Adrenal gland (tissue), 5 donors: ENCODE measurements around the gene PHF2.

Source experiments
- POLR2A ChIP-seq, 2 donors: fragments of 450-650 bp; IDR thresholded peaks; one replicate each; pipeline ENCODE4 v1.6.1; 2017; ENCODE audit warnings: antibody characterized with exemption in 2 of 2, mild to moderate bottlenecking in 2 of 2, moderate library complexity in 1 of 2
- TF ChIP-seq, protein P1 (sequence below), 6 experiments: fragments of 450-650 bp in 4 of 6; fragments of 200-600 bp in 2 of 6; sonication (generic) in 1 of 6; IDR thresholded peaks; 1 replicate in 5 of 6; 2 replicates in 1 of 6; pipeline versions ENCODE4 v1.5.1 to v1.8.0; 2016 to 2021; ENCODE audit warnings: antibody characterized with exemption in 6 of 6, mild to moderate bottlenecking in 2 of 6, moderate library complexity in 1 of 6
- donor health status: DM: no; HTN: no; CAD: no.

DNA sequence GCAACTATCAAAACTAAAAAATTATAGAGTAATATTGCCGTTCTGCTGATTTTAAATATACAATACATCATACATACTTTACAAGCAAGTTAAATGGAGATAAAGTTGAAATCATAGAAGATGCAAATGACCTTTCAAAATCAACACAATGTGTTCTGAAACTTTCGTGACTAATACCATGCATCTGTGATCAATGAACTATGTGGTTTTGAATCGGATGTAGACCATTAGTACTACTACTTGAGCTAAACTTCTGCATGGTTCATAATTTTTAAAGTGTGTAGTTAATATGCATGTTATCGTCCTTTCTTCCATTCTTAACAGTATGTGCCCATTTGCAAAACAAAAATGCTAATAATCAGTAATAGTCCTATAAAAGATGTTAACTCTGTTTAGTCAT is 11.3 kb upstream of the PHF2 start:
- TF ChIP-seq, protein P1, sequence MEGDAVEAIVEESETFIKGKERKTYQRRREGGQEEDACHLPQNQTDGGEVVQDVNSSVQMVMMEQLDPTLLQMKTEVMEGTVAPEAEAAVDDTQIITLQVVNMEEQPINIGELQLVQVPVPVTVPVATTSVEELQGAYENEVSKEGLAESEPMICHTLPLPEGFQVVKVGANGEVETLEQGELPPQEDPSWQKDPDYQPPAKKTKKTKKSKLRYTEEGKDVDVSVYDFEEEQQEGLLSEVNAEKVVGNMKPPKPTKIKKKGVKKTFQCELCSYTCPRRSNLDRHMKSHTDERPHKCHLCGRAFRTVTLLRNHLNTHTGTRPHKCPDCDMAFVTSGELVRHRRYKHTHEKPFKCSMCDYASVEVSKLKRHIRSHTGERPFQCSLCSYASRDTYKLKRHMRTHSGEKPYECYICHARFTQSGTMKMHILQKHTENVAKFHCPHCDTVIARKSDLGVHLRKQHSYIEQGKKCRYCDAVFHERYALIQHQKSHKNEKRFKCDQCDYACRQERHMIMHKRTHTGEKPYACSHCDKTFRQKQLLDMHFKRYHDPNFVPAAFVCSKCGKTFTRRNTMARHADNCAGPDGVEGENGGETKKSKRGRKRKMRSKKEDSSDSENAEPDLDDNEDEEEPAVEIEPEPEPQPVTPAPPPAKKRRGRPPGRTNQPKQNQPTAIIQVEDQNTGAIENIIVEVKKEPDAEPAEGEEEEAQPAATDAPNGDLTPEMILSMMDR (IDR thresholded peaks at IDR 0.05) = no peak
- TF ChIP-seq POLR2A (IDR thresholded peaks at IDR 0.05) = no peak
